ENCODE results near the gene CALB2. TPM values are rescaled to one million over a fixed set of nuclear protein-coding genes. Genes with fewer than 3 reads are reported as not detected.

Gene CALB2
- total and polyA plus RNA-seq, 2 of the 4 experiments (the other 2 are of a cell fraction) = 0.18 to 0.32 TPM

DNA sequence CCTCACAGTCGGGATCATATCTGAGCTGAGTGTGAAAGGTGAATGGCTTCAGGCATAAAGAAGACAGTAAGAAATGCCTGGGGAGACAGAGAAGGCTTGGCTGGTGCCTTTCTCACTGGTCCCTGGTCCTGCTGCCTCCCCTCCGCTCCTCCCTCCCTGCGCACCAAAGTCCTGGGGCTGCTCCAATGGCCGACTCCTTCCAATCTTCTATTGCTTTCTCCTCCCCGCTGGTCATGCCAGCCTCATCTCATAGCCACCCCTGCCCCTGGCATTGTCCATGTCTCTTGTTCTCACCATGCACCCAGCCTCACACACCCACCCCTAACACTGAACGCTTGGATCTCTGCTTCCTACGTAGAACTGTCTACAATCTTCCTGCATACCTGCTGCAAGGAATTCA, 65.3 kb downstream of the CALB2 start:
- Histone ChIP-seq H4K8ac (ENCODE audit: low read depth in 2 of 2, low read length in 2 of 2) (no peak overlapping the region), H3K4me2 (ENCODE audit: low read depth, low read length) (no peak overlapping the region), H2BK120ac (ENCODE audit: low read depth, low read length) (no peak overlapping the region), H3K27me3 (ENCODE audit: control insufficient read depth, insufficient read depth, low read length) (peaks cover 18% of the 10 kb centered on the region; the same call in 1 of the 2 replicates), H2AK9ac (replicated peaks; ENCODE audit: low read depth, low read length, poor library complexity) (no peak overlapping the region), H3K9ac (ENCODE audit: low read depth, low read length) (no peak overlapping the region), H3K9me3 (ENCODE audit: control insufficient read depth, insufficient read depth, low read length) (no peaks in the 10 kb centered on the region), H3K4me1 (ENCODE audit: control insufficient read depth, insufficient read depth, low read length) (no peaks in the 10 kb centered on the region), H3K36me3 (ENCODE audit: control insufficient read depth, insufficient read depth, low read length) (no peaks in the 10 kb centered on the region), H3K79me1 (ENCODE audit: low read depth in 1 of 2, low read length in 2 of 2) (no peaks in the 10 kb centered on the region), H2BK20ac (ENCODE audit: low read depth, low read length) (no peak overlapping the region), H3K23ac (ENCODE audit: low read depth, low read length) (no peak overlapping the region), H2BK15ac (ENCODE audit: low read depth, low read length) (no peak overlapping the region), H4K5ac (ENCODE audit: low read depth, low read length) (no peak overlapping the region), H3K56ac (ENCODE audit: extremely low read depth, insufficient read depth, low read length) (no peak overlapping the region), H2BK5ac (ENCODE audit: low read depth, low read length, poor library complexity, severe bottlenecking) (no peak overlapping the region), H3K9me1 (ENCODE audit: insufficient read depth, low read length) (no peaks in the 10 kb centered on the region), H3K4me3 (ENCODE audit: insufficient read depth, low read depth, low read length) (no peak overlapping the region), H3K4ac (ENCODE audit: low read depth, low read length) (no peak overlapping the region), H3K14ac (replicated peaks; ENCODE audit: low read depth, low read length) (no peak overlapping the region), H4K20me1 (ENCODE audit: insufficient read depth, low read length) (no peaks in the 10 kb centered on the region), H2AK5ac (ENCODE audit: low read depth, low read length) (no peak overlapping the region), H3K27ac (ENCODE audit: insufficient read depth, low read length) (no peak overlapping the region), H2AFZ (replicated peaks; ENCODE audit: low read length, poor library complexity) (no peak overlapping the region), H3K18ac (ENCODE audit: low read depth, low read length) (no peak overlapping the region), H4K91ac (ENCODE audit: insufficient read depth, low read depth, low read length) (no peak overlapping the region)
- intact Hi-C loops (cut with micrococcal nuclease) = no loop called here
- BruUV-seq (replicated peaks) = no TSS peak
- DNase-seq = no peak
- ChIA-PET POLR2A (ENCODE audit: unreplicated experiment) (no interaction called here), CTCF (no interaction called here)
- dilution Hi-C loops (cut with HindIII; ENCODE audit: low sequenced_read_pairs, unreplicated experiment) = no loop called here
- 83% methylated on average over 4 of the region's 7 CpGs; no CpG with 5 or more reads in 1 of the 2 experiments for whole genome bisulfite sequencing, 2 experiments (ENCODE audit: extremely low coverage in 2 of 2, insufficient read length in 1 of 2)
- TF ChIP-seq RAD21 (IDR thresholded peaks at IDR 0.05; ENCODE audit: low read length) = no peak
- ATAC-seq (ENCODE audit: low read depth) = no peak
- in situ Hi-C loops (cut with MboI; ENCODE audit: low sequenced_read_pairs) = no loop called here
